ENCODE results near the gene BAIAP2.

DNA sequence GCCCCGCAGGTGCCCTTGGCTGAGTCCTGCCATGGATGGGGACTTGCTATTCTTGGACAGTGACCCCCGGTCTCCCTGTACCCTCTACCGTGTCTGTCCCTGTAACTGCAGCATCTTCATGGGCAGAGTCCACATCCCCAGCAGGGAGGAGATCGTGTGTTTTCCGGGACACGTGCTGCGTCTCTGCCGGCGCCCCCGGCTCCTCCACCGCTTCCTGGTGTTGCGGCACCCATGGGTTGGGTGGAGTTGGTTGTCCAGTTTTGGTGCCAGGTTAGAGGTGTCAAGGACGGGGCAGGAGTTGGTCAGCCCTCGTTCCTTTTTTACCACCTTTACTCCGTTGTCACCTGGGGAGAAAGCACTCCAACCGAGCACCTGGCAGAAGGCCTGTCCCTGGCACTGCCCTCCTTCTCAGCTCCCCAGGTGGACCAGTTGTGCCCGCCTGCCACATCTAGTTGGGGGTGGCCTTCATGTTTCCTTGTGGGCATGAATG lies 20.0 kb downstream of the BAIAP2 start:
- TF ChIP-seq CTCF (IDR thresholded peaks at IDR 0.05), result no peak
- TF ChIP-seq POLR2A (IDR thresholded peaks at IDR 0.05), result no peak
- TF ChIP-seq POLR2AphosphoS5 (IDR thresholded peaks at IDR 0.05), result no peak
- no peak for TF ChIP-seq EP300 (IDR thresholded peaks at IDR 0.05)
